H1 (cell line): Measurements from ENCODE around the gene RNPEPL1. TPM values are rescaled to one million over a fixed set of nuclear protein-coding genes. Genes with fewer than 3 reads are reported as not detected.

Experiments used
- CTBP2 ChIP-seq: IDR thresholded peaks from 2 replicates; pipeline ENCODE4 v1.7.0; 2011; ENCODE audit warnings: borderline replicate concordance, mild to moderate bottlenecking, moderate library complexity, mixed read lengths, low read length; ENCODE audit not compliant: insufficient read depth, insufficient read length
- GTF2F1 ChIP-seq: IDR thresholded peaks from 2 replicates; pipeline ENCODE4 v1.6.1; 2012; ENCODE audit warnings: low read depth, low read length, improper control_type of control experiment, borderline replicate concordance
- JUND ChIP-seq: IDR thresholded peaks from 2 replicates; pipeline ENCODE4 v1.6.1; 2011; ENCODE audit warnings: mild to moderate bottlenecking, improper control_type of control experiment, low read length
- NANOG ChIP-seq: IDR thresholded peaks from 2 replicates; pipeline ENCODE4 v1.6.1; 2011; ENCODE audit warnings: low read length, low read depth, mild to moderate bottlenecking, inconsistent platforms; ENCODE audit not compliant: insufficient read depth, poor library complexity, severe bottlenecking
- NRF1 ChIP-seq: IDR thresholded peaks from 2 replicates; pipeline ENCODE4 v1.6.1; 2011; ENCODE audit warnings: mild to moderate bottlenecking, low read depth, low read length, improper control_type of control experiment
- SP1 ChIP-seq: IDR thresholded peaks from 2 replicates; pipeline ENCODE4 v1.6.1; 2011; ENCODE audit warnings: low read depth, low read length
- polyA plus RNA-seq, 7 experiments: library from polyadenylated mRNA; depleted of rRNA in 3 of 7; stranded (reverse) in 5 of 7; unstranded in 2 of 7; fragments of >200 nt in 5 of 7; fragments of 200-250 nt in 2 of 7; gene quantifications; 1 replicate in 5 of 7; 2 replicates in 1 of 7; 4 replicates in 1 of 7; pipeline versions ENCODE4 v1.2.1 to v1.2.3, GENCODE V29; 2011 to 2013; ENCODE audit warnings: missing spikeins in 2 of 7, mixed read lengths in 2 of 7
- total RNA-seq: library from RNA; stranded (reverse); fragmentation: NEBNext Ultra II Directional; extraction: Animal tissue kit (Norgen Biotek cat#: 25700); gene quantifications from 2 replicates; pipeline ENCODE4 v1.2.1, GENCODE V29; 2021

The RNPEPL1 gene
- total and polyA plus RNA-seq, 2 of the 8 experiments (the other 6 are each of a cell fraction or from before 2014, with no cell fraction given): 9.0 to 11.3 TPM

DNA sequence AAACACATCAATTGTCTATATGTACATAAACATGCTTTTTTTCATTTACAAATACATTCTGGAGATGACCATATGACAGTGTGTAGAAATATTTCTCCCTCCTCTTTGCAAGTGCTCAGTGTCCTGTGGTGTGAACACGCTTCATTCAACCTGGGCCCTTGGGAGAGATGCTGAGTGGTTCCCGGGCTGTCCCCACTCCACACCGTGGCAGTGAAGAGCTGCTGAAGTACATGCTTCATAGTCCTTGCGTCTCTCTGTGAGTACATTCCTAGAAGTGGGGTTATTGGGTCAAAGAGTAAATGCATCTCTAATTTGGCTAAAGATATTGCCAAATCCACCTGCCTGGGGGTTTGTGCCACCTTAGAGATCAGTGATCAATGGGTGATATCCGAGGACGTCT, 50.5 kb downstream of the RNPEPL1 start (continued):
- TF ChIP-seq GTF2F1: no peak
- TF ChIP-seq JUND: no peak
- no peak for TF ChIP-seq NANOG
- no peak for TF ChIP-seq CTBP2
- TF ChIP-seq SP1: no peak
- no peak for TF ChIP-seq NRF1
